GM23248 (cell line): Measurements from ENCODE around the gene EIF4A3. TPM values are rescaled to one million over a fixed set of nuclear protein-coding genes. Genes with fewer than 3 reads are reported as not detected.

Source experiments
- DNase-seq: peaks from one replicate; pipeline ENCODE4 v3.0.0-alpha.2; 2015
- H2AFZ ChIP-seq: fragments of 200-600 bp; sonication (generic); 2 replicates; pipeline ENCODE4 v1.6.1; 2016; ENCODE audit warnings: antibody characterized with exemption
- H3F3A ChIP-seq: fragments of 200-600 bp; sonication (generic); 2 replicates; pipeline ENCODE4 v1.6.1; 2016; ENCODE audit warnings: mild to moderate bottlenecking, antibody characterized with exemption, mixed run types; ENCODE audit not compliant: insufficient read depth
- H3K27ac ChIP-seq: fragments of 200-600 bp; sonication (generic); 2 replicates; pipeline ENCODE4 v1.5.1; 2016; ENCODE audit warnings: mild to moderate bottlenecking
- H3K27me3 ChIP-seq: fragments of 200-600 bp; sonication (generic); replicated peaks from 2 replicates; pipeline ENCODE4 v1.6.1; 2016; ENCODE audit warnings: mild to moderate bottlenecking; ENCODE audit not compliant: insufficient read depth
- H3K36me3 ChIP-seq: fragments of 200-600 bp; sonication (generic); 2 replicates; pipeline ENCODE4 v1.6.1; 2016; ENCODE audit warnings: low read depth, mild to moderate bottlenecking
- H3K4me1 ChIP-seq: fragments of 200-600 bp; sonication (generic); 2 replicates; pipeline ENCODE4 v1.6.1; 2016; ENCODE audit warnings: mild to moderate bottlenecking; ENCODE audit not compliant: insufficient read depth
- H3K4me2 ChIP-seq: fragments of 200-600 bp; sonication (generic); one replicate; pipeline ENCODE4 v1.6.1; 2016; ENCODE audit warnings: mild to moderate bottlenecking; ENCODE audit not compliant: unreplicated experiment
- H3K4me3 ChIP-seq: fragments of 200-600 bp; sonication (generic); 2 replicates; pipeline ENCODE4 v1.5.1; 2016; ENCODE audit warnings: mild to moderate bottlenecking
- H3K79me2 ChIP-seq: fragments of 200-600 bp; sonication (generic); 2 replicates; pipeline ENCODE4 v1.6.1; 2016; ENCODE audit warnings: mild to moderate bottlenecking; ENCODE audit not compliant: insufficient read depth
- H3K9ac ChIP-seq: fragments of 200-600 bp; sonication (generic); 2 replicates; pipeline ENCODE4 v1.6.1; 2016; ENCODE audit warnings: mild to moderate bottlenecking
- H3K9me2 ChIP-seq: fragments of 200-600 bp; sonication (generic); 2 replicates; pipeline ENCODE4 v1.6.1; 2016; ENCODE audit warnings: mixed run types, mild to moderate bottlenecking, moderate library complexity; ENCODE audit not compliant: insufficient read depth
- H3K9me3 ChIP-seq: fragments of 200-600 bp; sonication (generic); one replicate; pipeline ENCODE4 v1.6.1; 2017; ENCODE audit warnings: low read depth
- H4K20me1 ChIP-seq: fragments of 200-600 bp; sonication (generic); 2 replicates; pipeline ENCODE4 v1.6.0; 2016; ENCODE audit not compliant: insufficient read depth
- EZH2 ChIP-seq: fragments of 200-600 bp; sonication (generic); IDR thresholded peaks from 2 replicates; pipeline ENCODE4 v1.6.1; 2018; ENCODE audit warnings: antibody characterized with exemption, mild to moderate bottlenecking; ENCODE audit not compliant: insufficient read depth, poor library complexity, severe bottlenecking
- EZH2phosphoT487 ChIP-seq: fragments of 200-600 bp; sonication (generic); IDR thresholded peaks from 2 replicates; pipeline ENCODE4 v1.6.1; 2018; ENCODE audit warnings: antibody characterized with exemption, moderate library complexity, mild to moderate bottlenecking, low read depth; ENCODE audit not compliant: insufficient read depth
- WGBS, 2 experiments: methylation state at CpG; one replicate each; pipeline ENCODE4 v1.1.6; 2015 to 2017; ENCODE audit warnings: low lambda C conversion rate in 2 of 2, low coverage in 1 of 2; ENCODE audit errors: missing lambda C conversion rate in 2 of 2; 5-methylcytosine and 5-hydroxymethylcytosine counted together
- in situ Hi-C: fragments of 300-500 bp; cut with MboI; formaldehyde crosslinking; loops from 2 replicates; pipeline ENCODE4 v1.15.0; 2020
- polyA plus RNA-seq: library from polyadenylated mRNA; unstranded; fragments of >200 nt; fragmentation: Nextera tagmentation; extraction: Ambion mirVana; gene quantifications from 2 replicates; pipeline ENCODE4 v1.2.1, GENCODE V29; 2016
- total RNA-seq: library from RNA; depleted of rRNA; stranded (reverse); fragments of >200 nt; shearing (Covaris generic); gene quantifications from 2 replicates; pipeline ENCODE4 v1.2.3, GENCODE V29; 2014

EIF4A3 gene
- total and polyA plus RNA-seq, 2 experiments from 2014 or later: 75.1 to 129 TPM

DNA sequence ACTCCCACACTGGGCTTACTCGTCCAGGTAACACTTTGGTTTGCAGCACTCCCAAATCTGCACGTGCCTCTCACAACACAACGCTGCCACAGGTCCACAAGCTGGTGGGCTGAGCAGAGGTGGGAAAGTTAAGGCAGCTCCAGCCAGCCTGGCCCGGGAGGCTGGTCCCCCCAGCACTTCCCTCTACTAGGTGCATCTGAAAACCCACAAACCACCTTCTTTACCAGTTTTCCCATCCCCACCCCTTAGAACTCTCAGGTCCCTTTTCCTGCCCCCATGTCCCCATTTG lies 46.9 kb downstream of the EIF4A3 start:
- Histone ChIP-seq H3K27me3 (no peaks in the 10 kb centered on the region), H4K20me1 (no peaks in the 10 kb centered on the region), H3K79me2 (no peaks in the 10 kb centered on the region), H3K4me1 (peaks cover 5% of the 10 kb centered on the region), H3K36me3 (no peaks in the 10 kb centered on the region), H3K4me2 (no peak overlapping the region), H2AFZ (no peak overlapping the region), H3K4me3 (no peak overlapping the region), H3K9me3 (no peaks in the 10 kb centered on the region), H3K9me2 (no peaks in the 10 kb centered on the region), H3K27ac (no peak overlapping the region), H3F3A (no peaks in the 10 kb centered on the region), H3K9ac (no peak overlapping the region)
- no peak for DNase-seq
- in situ Hi-C loops: no loop called here
- 95 to 97% methylated on average over 4 of the region's 4 CpGs for WGBS, 2 experiments
- TF ChIP-seq EZH2phosphoT487: no peak
- TF ChIP-seq EZH2: no peak

GRCh38 chr17:80099291-80100034 lies 47.5 kb downstream of the EIF4A3 start:
- no peaks in the 10 kb centered on the region for H4K20me1 ChIP-seq
- no peaks in the 10 kb centered on the region for H3K9me2 ChIP-seq
- no peaks in the 10 kb centered on the region for H3K36me3 ChIP-seq
- DNase-seq: no peak
- H3K4me2 ChIP-seq: no peak overlapping the region
- H3K9ac ChIP-seq: no peak overlapping the region
- no peaks in the 10 kb centered on the region for H3F3A ChIP-seq
- H3K4me1 ChIP-seq: peaks cover 5% of the 10 kb centered on the region
- H2AFZ ChIP-seq: no peak overlapping the region
- TF ChIP-seq EZH2phosphoT487 (no peak), EZH2 (no peak)
- in situ Hi-C loops: no loop called here
- H3K27ac ChIP-seq: no peak overlapping the region
- H3K79me2 ChIP-seq: no peaks in the 10 kb centered on the region
- no peaks in the 10 kb centered on the region for H3K27me3 ChIP-seq
- no peak overlapping the region for H3K4me3 ChIP-seq
- H3K9me3 ChIP-seq: no peaks in the 10 kb centered on the region
- 88 to 92% methylated on average over 27 of the region's 27 CpGs for WGBS, 2 experiments

- Histone ChIP-seq H4K20me1 (no peaks in the 10 kb centered on the region), H3K4me2 (no peak overlapping the region), H3K9me3 (no peaks in the 10 kb centered on the region), H2AFZ (no peak overlapping the region), H3K27ac (no peak overlapping the region), H3K79me2 (no peaks in the 10 kb centered on the region), H3K9ac (no peak overlapping the region), H3K27me3 (no peaks in the 10 kb centered on the region), H3K4me1 (peaks cover 5% of the 10 kb centered on the region), H3K4me3 (no peak overlapping the region), H3K9me2 (no peaks in the 10 kb centered on the region), H3K36me3 (no peaks in the 10 kb centered on the region), H3F3A (no peaks in the 10 kb centered on the region)
- in situ Hi-C loops: no loop called here
- 87% methylated on average over 23 of the region's 23 CpGs for WGBS, 2 experiments
- TF ChIP-seq EZH2: no peak
- no peak for TF ChIP-seq EZH2phosphoT487
- DNase-seq: no peak
These were observed 48.9 kb downstream of the EIF4A3 start for GRCh38 chr17:80097844-80098691.

DNA sequence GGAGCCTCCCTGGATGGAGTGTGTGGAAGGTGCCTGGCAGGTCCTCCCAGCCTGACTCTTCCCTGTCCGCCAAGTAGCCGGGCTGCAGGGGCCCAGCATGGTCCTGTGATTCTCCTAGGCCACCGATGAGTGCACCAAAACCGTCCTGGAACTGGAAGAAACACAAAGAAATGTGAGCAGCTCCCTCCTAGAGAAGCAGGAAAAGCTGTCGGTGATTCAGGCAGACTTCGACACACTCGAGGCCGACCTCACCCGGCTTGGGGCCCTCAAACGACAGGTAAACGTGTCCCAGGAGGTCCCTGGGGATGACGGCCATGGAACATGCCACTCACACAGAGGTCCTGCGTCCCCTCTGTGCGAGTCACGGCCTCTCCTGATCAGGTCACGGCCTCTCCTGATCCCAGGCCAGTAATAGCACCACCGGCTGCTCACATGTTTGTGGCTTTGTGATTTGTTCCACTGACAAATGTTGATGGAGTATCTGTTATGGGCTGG lies 49.8 kb downstream of the EIF4A3 start:
- no peak overlapping the region for H2AFZ ChIP-seq
- no peak for DNase-seq

More for the DNA sequence above, 49.8 kb downstream of the EIF4A3 start:
- Histone ChIP-seq H3K9me3 (no peaks in the 10 kb centered on the region), H3K79me2 (no peaks in the 10 kb centered on the region), H3K36me3 (no peaks in the 10 kb centered on the region), H3K9me2 (no peaks in the 10 kb centered on the region), H3K4me1 (peaks cover 5% of the 10 kb centered on the region), H3K27ac (no peak overlapping the region), H3K9ac (no peak overlapping the region), H3K4me3 (no peak overlapping the region), H3F3A (no peaks in the 10 kb centered on the region), H3K27me3 (no peaks in the 10 kb centered on the region), H3K4me2 (no peak overlapping the region), H4K20me1 (no peaks in the 10 kb centered on the region)
- WGBS, 2 experiments: 72 to 83% methylated on average over 17 of the region's 17 CpGs
- TF ChIP-seq EZH2phosphoT487 (no peak), EZH2 (no peak)
- in situ Hi-C loops: no loop called here
